Measurements from ENCODE around the gene SCARF1. TPM values are rescaled to one million over a fixed set of nuclear protein-coding genes. Genes with fewer than 3 reads are reported as not detected.
A peak's percentile ranks its signal among the peaks of the same experiment; 100 is the strongest.

Gene SCARF1
- total and polyA plus RNA-seq, 10 donors: 5.1 to 112 (median 60.3) TPM

DNA sequence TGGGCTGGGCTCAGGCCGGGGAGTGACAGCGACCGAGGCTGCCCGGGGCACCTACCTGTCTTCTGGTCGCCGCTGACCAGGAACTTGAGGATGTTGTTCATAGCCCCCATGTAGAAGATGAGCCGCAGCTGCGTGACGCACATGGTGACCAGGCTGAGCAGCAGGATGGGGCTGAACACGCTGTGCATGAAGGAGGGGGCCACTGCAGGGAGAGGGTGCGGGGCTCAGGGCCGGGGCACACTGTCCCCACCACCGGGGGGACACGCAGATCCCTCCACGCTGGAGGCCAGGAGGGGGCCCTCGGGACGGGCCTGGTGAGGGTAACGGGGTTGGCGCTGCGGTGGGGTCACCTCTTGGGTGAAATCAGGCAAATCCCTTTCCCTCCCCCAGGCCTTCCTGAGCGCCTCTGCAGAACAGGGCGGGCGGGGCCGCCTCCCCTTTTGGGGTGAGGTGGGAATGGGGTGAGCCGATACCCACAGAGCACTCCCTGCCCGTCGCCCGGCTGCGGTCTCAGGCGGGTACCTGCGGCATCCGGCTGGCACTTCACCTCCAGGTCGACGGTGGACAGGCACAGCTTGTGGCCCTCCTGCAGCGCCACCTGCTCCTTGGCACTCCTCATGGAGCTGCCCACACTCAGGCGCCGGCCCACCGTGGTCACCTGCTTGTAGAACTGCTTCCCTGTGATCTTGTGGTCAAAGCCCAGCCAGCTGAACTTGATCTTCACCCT is 54.6 kb downstream of the SCARF1 start:
- peak in 1 of 3 donors; percentile 52 for TF ChIP-seq POLR2AphosphoS5 (IDR thresholded peaks at IDR 0.05)
- TF ChIP-seq, protein P1, sequence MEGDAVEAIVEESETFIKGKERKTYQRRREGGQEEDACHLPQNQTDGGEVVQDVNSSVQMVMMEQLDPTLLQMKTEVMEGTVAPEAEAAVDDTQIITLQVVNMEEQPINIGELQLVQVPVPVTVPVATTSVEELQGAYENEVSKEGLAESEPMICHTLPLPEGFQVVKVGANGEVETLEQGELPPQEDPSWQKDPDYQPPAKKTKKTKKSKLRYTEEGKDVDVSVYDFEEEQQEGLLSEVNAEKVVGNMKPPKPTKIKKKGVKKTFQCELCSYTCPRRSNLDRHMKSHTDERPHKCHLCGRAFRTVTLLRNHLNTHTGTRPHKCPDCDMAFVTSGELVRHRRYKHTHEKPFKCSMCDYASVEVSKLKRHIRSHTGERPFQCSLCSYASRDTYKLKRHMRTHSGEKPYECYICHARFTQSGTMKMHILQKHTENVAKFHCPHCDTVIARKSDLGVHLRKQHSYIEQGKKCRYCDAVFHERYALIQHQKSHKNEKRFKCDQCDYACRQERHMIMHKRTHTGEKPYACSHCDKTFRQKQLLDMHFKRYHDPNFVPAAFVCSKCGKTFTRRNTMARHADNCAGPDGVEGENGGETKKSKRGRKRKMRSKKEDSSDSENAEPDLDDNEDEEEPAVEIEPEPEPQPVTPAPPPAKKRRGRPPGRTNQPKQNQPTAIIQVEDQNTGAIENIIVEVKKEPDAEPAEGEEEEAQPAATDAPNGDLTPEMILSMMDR (IDR thresholded peaks at IDR 0.05 in 8 of 11, conservative IDR thresholded peaks at IDR 0.05 in 3 of 11): no peak
- intact Hi-C loops (cut with DNase I; ENCODE audit: low total_unique reads): no loop called here
- 85 to 90% (median 86%) methylated on average over 15 to 38 of the region's 38 CpGs for WGBS, 5 donors
- Histone ChIP-seq H3K4me1 (peaks cover 23 to 95% (median 58%) of the 10 kb centered on the region in 6 donors), H3K4me3 (no peak overlapping the region), H3K27me3 (replicated peaks in 1 of 7) (no peaks in the 10 kb centered on the region), H3K9me3 (no peaks in the 10 kb centered on the region), H3K27ac (peak overlapping the region in 6 of 8 donors; percentile 32 to 91 (median 78)), H3K36me3 (peaks cover 0 to 74% (median 25%) of the 10 kb centered on the region in 6 donors)
- no peak for DNase-seq

DNA sequence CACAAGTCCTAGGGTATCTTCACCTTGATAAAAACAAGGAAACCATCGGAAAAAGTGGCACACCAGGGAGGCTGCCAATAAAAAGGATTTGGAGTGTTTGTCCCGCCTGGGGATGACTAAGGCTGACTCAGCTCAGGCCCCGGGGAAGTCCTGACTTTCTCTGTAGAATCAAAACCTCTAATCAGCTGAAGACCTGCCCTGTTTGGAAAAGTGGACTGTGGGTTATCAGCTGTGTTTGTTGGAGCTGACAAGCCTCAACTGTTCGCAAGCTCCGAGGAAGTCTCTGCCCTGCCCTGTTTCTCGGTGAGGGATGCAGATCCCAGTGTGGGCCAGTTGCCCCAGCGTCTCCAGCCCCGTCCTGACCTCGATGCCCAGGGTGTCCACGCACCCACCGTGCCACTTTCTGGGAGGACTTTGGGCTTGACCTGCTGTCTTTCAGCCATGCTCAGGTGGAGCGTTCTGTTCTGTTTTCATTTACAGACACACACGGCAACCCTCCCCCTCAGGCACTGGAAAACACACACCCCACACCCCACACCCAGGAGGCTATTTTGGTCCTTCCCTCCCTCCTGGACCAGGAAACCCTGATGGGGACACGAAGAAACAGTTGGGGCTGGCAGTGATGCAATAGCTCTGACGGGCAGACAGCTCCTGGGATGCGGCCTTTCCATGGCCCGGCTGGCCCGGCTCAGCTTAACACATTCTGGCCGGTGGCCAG is 55.3 kb downstream of the SCARF1 start:
- H3K4me1 ChIP-seq: peaks cover 23 to 89% (median 58%) of the 10 kb centered on the region in 6 donors
- 47 to 71% (median 52%) methylated on average over 18 to 19 of the region's 19 CpGs for WGBS, 5 donors
- TF ChIP-seq POLR2A (IDR thresholded peaks at IDR 0.05) (no peak), POLR2AphosphoS5 (IDR thresholded peaks at IDR 0.05) (peak; percentile 55 to 78 (median 56))
- peak overlapping the region in 6 of 8 donors; percentile 28 to 91 (median 78) for H3K27ac ChIP-seq
- intact Hi-C loops (cut with DNase I; ENCODE audit: low total_unique reads): no loop called here
- no peak overlapping the region for H3K4me3 ChIP-seq
- H3K27me3 ChIP-seq (replicated peaks in 1 of 7): no peaks in the 10 kb centered on the region
- peaks cover 0 to 82% (median 32%) of the 10 kb centered on the region in 6 donors for H3K36me3 ChIP-seq
- H3K9me3 ChIP-seq: no peaks in the 10 kb centered on the region
- DNase-seq: no peak

DNA sequence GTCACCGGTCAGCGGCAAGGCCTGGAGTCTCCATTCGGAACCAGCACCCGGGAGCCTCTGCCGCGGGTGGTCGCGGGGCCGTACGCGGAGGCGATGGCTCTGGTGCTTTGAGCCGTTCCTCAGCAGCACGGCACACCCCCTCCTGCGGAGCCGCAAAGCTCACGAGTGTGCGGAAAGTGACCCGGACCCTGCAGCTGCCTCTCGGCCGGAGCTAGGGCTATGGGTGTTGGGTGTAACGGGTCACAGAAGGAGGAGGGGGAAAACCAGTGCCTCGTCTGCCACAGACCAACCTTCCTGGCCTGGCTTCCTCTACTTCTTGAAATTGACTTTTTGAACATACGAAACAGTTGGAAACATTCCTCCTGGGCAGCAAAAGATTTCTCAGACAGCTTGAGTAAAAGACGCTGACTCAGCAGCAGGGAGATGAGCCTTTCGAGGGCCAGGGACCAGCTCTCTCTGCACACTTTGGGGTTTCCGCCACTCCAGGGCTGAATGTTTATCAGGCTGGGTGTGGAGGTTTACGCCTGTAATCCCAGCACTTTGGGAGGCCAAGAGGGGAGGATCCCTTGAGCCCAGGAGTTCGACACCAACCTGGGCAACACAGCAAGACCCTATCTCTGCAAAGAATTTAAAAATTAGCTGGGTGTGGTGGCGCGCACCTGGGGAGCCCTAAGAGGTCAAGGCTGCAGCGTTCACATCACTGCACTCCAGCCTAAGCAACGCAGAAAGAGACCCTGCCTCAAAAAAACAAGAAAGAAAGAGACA is 56.5 kb downstream of the SCARF1 start:
- no peak overlapping the region for H3K4me3 ChIP-seq
- peak overlapping the region in 5 of 8 donors; percentile 28 to 91 (median 79) for H3K27ac ChIP-seq
- TF ChIP-seq, protein P1 (IDR thresholded peaks at IDR 0.05 in 8 of 11, conservative IDR thresholded peaks at IDR 0.05 in 3 of 11): no peak
- peak in 2 of 3 donors; percentile 41 to 59 for TF ChIP-seq POLR2AphosphoS5 (IDR thresholded peaks at IDR 0.05)
- TF ChIP-seq POLR2A (IDR thresholded peaks at IDR 0.05): no peak
- intact Hi-C loops (cut with DNase I; ENCODE audit: low total_unique reads): no loop called here
- no peaks in the 10 kb centered on the region for H3K27me3 ChIP-seq (replicated peaks in 1 of 7)
- 75 to 84% (median 80%) methylated on average over 33 of the region's 33 CpGs for WGBS, 5 donors
- H3K36me3 ChIP-seq: peaks cover 0 to 93% (median 34%) of the 10 kb centered on the region in 6 donors
- peaks cover 19 to 82% (median 52%) of the 10 kb centered on the region in 6 donors for H3K4me1 ChIP-seq
- no peak for DNase-seq
- H3K9me3 ChIP-seq: no peaks in the 10 kb centered on the region

DNA sequence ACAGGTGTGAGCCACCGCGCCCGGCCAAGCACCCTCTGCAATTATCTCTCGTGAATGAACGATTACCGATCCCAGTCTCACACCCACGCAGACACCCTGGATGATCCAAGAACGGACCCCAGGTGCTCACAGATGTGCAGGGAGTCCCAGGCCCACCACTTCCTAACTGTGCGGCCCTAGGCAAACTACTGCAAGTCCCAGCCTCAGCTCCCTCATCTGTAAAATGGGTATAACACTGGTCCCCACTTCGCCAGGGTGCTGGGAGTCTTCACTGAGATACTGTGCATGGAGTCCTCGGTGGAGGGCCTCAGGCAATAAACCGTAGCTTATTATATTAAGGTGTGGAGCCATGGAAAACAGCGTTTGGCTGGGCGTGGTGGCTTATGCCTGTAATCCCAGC is 61.4 kb downstream of the SCARF1 start:
- intact Hi-C loops (cut with DNase I; ENCODE audit: low total_unique reads): no loop called here
- Histone ChIP-seq H3K4me3 (no peak overlapping the region), H3K27me3 (replicated peaks in 1 of 7) (no peaks in the 10 kb centered on the region), H3K27ac (peak overlapping the region in 4 of 8 donors; percentile 14 to 46 (median 26)), H3K4me1 (peaks cover 0 to 60% (median 11%) of the 10 kb centered on the region in 6 donors), H3K36me3 (peaks cover 0 to 99% (median 42%) of the 10 kb centered on the region in 6 donors), H3K9me3 (no peaks in the 10 kb centered on the region)
- 91 to 97% (median 93%) methylated on average over 13 to 14 of the region's 14 CpGs for WGBS, 5 donors
- no peak for DNase-seq
- TF ChIP-seq, protein P1 (IDR thresholded peaks at IDR 0.05 in 8 of 11, conservative IDR thresholded peaks at IDR 0.05 in 3 of 11): no peak
- TF ChIP-seq POLR2A (IDR thresholded peaks at IDR 0.05) (no peak), POLR2AphosphoS5 (IDR thresholded peaks at IDR 0.05) (no peak)
